ENCODE data around the gene YDJC. TPM values are rescaled to one million over a fixed set of nuclear protein-coding genes. Genes with fewer than 3 reads are reported as not detected.
A peak's percentile ranks its signal among the peaks of the same experiment; 100 is the strongest.

Gene YDJC
- total and polyA plus RNA-seq, 9 of the 15 experiments (the other 6 are each of a cell fraction or from before 2014, with no cell fraction given) = 13.5 to 871 (median 164) TPM

- TF ChIP-seq FOXO4 (CRISPR knock-in tag; IDR thresholded peaks at IDR 0.05) = no peak
- no peak for TF ChIP-seq TCFL5 (CRISPR knock-in tag; conservative IDR thresholded peaks at IDR 0.05)
- no peak for TF ChIP-seq MLLT1 (IDR thresholded peaks at IDR 0.05)
- TF ChIP-seq ZBTB34 (CRISPR knock-in tag; IDR thresholded peaks at IDR 0.05) = no peak
- peak; percentile 92 for TF ChIP-seq ELF4 (CRISPR knock-in tag; IDR thresholded peaks at IDR 0.05)
- no peak for TF ChIP-seq ZBTB11 (CRISPR knock-in tag; IDR thresholded peaks at IDR 0.05)
- TF ChIP-seq ZNF766 (CRISPR knock-in tag; conservative IDR thresholded peaks at IDR 0.05) = no peak
- TF ChIP-seq ZNF695 (CRISPR knock-in tag; IDR thresholded peaks at IDR 0.05) = no peak
- no peak for TF ChIP-seq PATZ1 (CRISPR knock-in tag; IDR thresholded peaks at IDR 0.05; ENCODE audit: borderline replicate concordance)
- TF ChIP-seq ZNF57 (CRISPR knock-in tag; IDR thresholded peaks at IDR 0.05) = peak; percentile 54; the same call in 1 of the 2 replicates
- no peak for TF ChIP-seq BCOR (IDR thresholded peaks at IDR 0.05)
- TF ChIP-seq PCBP1 (IDR thresholded peaks at IDR 0.05; ENCODE audit: low read depth, low read length, poor library complexity, severe bottlenecking) = no peak
- TF ChIP-seq SMAD1 (IDR thresholded peaks at IDR 0.05; ENCODE audit: low read depth, low read length, partially characterized antibody) = no peak
- TF ChIP-seq CCAR2 (IDR thresholded peaks at IDR 0.05; ENCODE audit: low read depth, low read length) = peak; percentile 67; the same call in 1 of the 2 replicates
These were observed 18.4 kb downstream of the YDJC start (continued) for GRCh38 chr22:21611210-21611977.

Data from K562 (cell line).